BLaER1 treated with 17β-estradiol and CSF1 and Interleukin-3, amounts not matched to agents 10 nM and 100 nM (cell line): Measurements from ENCODE around the gene WNT10A.

Source experiments
- H3K27ac ChIP-seq, 11 experiments: shearing (Covaris generic); formaldehyde crosslinking; 2 replicates each; pipeline ENCODE4 v1.8.1; 2022
- H3K27me3 ChIP-seq, 11 experiments: shearing (Covaris generic); formaldehyde crosslinking; 2 replicates each; pipeline ENCODE4 v1.8.1; 2022
- H3K36me3 ChIP-seq, 11 experiments: shearing (Covaris generic); formaldehyde crosslinking; 2 replicates each; pipeline ENCODE4 v1.8.1; 2022
- H3K4me1 ChIP-seq, 10 experiments: shearing (Covaris generic); formaldehyde crosslinking; 2 replicates each; pipeline ENCODE4 v1.8.1; 2022
- H3K4me2 ChIP-seq, 11 experiments: shearing (Covaris generic); formaldehyde crosslinking; 2 replicates each; pipeline ENCODE4 v1.8.1; 2022
- H3K4me3 ChIP-seq, 10 experiments: shearing (Covaris generic); formaldehyde crosslinking; 2 replicates each; pipeline ENCODE4 v1.8.1; 2022
- H3K9ac ChIP-seq, 11 experiments: shearing (Covaris generic); formaldehyde crosslinking; 2 replicates each; pipeline ENCODE4 v1.8.1; 2022
- H3K9me3 ChIP-seq, 11 experiments: shearing (Covaris generic); formaldehyde crosslinking; replicated peaks in 1 of 11; 2 replicates each; pipeline ENCODE4 v1.8.1; 2022
- H4K20me1 ChIP-seq, 11 experiments: shearing (Covaris generic); formaldehyde crosslinking; 2 replicates each; pipeline ENCODE4 v1.8.1; 2022
- Cebpa-rat ChIP-seq, 11 experiments: shearing (Covaris generic); IDR thresholded peaks; 2 replicates each; pipeline ENCODE4 v1.8.1; 2022

Gene WNT10A

DNA sequence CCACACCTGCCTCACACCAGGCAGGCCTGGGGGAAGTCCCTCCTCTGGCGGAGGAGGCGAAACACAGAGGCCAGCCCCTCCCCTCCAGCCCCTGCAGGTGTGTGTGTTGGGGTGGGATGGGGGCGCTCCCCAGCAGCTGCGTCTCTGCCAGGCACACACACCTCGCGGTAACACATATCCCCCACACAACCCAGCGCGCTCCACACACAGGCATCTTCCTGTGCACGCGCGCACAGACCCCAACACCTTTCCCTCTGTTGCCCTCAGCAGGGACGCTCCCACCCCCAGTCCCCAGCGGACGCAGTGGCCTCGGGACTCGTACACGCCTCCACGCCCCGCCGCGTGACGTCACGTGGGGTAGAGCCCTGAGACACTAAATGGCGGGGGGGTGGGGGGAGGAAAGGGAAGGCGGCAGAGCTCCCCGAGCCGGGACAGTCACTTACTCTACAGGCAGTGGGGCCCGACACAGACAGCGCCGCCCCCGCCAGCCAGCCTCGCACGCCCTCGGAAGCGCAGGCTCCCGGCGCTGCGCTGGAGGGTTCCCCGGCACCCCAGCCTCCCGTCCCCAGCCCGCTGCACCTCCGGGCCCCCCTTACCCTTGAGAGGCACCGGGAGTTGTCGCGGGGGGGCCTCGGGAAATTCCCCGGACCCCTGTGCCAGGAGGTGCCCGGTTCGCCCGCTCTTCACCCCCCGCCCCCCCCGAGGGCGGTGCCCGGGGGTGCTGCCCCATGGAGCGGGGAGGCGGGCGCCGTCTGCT is at the start of gene WNT10A:
Gene WNT10A (plus strand): TSS at position 751 of the 757 bp plus-strand sequence. CDS start 144 bp downstream, outside the sequence.
- no peak for TF ChIP-seq Cebpa-rat (IDR thresholded peaks at IDR 0.05)
- Histone ChIP-seq H3K9me3 (no peaks in the 10 kb centered on the region), H3K4me2 (peak within 1 kb of the TSS; percentile 75 to 95 (median 87)), H3K9ac (peak within 1 kb of the TSS in 5 of 11 experiments; percentile 15 to 53 (median 37); a peak in 7 of 22 replicates), H3K27ac (no peak within 1 kb of the TSS), H3K4me3 (peak within 1 kb of the TSS; percentile 33 to 62 (median 48)), H3K27me3 (peaks cover 83 to 95% (median 88%) of the 10 kb centered on the region in 11 experiments), H3K4me1 (peaks cover 24 to 81% (median 69%) of the 10 kb centered on the region in 10 experiments), H4K20me1 (peaks cover 0 to 82% (median 56%) of the 10 kb centered on the region in 11 experiments; a peak in 17 of 22 replicates), H3K36me3 (no peaks in the 10 kb centered on the region)

DNA sequence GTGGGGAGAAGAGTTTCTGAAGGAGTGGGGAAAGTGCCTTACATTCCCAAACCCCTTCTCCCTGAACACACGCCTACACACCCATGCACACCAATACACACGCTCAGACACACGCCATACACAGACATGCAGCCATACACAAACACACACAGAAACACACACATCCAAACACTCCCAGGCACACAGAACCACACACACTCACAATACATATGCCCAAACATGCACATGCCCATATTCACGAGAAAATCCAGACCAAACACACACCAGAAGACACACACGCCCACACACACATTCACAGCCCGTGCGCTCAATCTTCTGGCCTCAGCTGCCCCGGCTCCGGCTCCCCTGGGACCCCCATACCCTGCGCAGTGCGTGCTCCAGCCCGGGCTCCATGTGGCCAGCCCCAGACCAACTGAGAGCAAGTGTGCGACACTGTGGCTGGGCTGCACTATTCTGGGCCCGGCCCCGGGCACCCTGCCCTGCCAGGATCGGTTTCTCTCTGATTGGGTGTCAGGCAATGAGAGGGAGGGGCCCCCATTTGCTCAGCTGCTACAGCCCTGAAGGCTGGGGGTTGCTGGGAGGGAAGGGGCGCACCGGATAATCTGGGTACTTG is 49.2 kb upstream of the WNT10A start, which contains the start of gene PRKAG3:
Gene PRKAG3 (minus strand): TSS at position 426 of the 613 bp plus-strand sequence.
- H4K20me1 ChIP-seq, result peaks cover 0 to 10% (median 0%) of the 10 kb centered on the region in 11 experiments; a peak in 2 of 22 replicates
- H3K27ac ChIP-seq, result no peak within 1 kb of the TSS
- H3K36me3 ChIP-seq, result no peaks in the 10 kb centered on the region
- peaks cover 0 to 7% (median 0%) of the 10 kb centered on the region in 11 experiments; a peak in 2 of 22 replicates for H3K27me3 ChIP-seq
- no peak within 1 kb of the TSS for H3K9ac ChIP-seq
- peaks cover 0 to 9% (median 0%) of the 10 kb centered on the region in 10 experiments; a peak in 4 of 20 replicates for H3K4me1 ChIP-seq
- peak within 1 kb of the TSS in 1 of 11 experiments; percentile 23; a peak in 1 of 22 replicates for H3K4me2 ChIP-seq
- TF ChIP-seq Cebpa-rat (IDR thresholded peaks at IDR 0.05), result no peak
- H3K9me3 ChIP-seq, result no peaks in the 10 kb centered on the region
- H3K4me3 ChIP-seq, result no peak within 1 kb of the TSS

DNA sequence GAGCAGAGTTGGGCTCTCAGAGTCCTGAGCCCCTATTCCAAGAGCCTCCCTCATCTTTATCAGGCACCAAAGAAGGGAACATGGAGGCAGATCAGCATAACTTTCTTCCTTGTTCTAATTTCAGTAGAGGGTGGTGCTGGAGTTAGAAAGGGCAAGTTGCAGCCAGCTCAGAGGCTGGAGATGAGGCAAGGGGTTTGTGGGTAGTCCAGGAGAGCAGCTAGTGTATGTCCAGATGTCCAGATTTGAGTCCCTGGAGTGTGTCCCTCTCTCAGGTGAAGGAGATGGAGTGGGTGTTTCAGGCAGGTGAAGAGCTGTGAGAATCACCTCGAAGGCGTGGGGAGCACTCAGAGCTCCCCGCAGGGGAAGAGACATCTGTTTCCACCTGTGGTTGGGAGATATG is 48.6 kb upstream of the WNT10A start:
- H3K27me3 ChIP-seq, result peaks cover 0 to 7% (median 0%) of the 10 kb centered on the region in 11 experiments; a peak in 2 of 22 replicates
- H3K9me3 ChIP-seq, result peaks cover 0 to 3% (median 2%) of the 10 kb centered on the region in 11 experiments; a peak in 14 of 22 replicates
- H4K20me1 ChIP-seq, result peaks cover 0 to 10% (median 0%) of the 10 kb centered on the region in 11 experiments; a peak in 2 of 22 replicates
- H3K36me3 ChIP-seq, result no peaks in the 10 kb centered on the region
- no peak overlapping the region for H3K9ac ChIP-seq
- 0 out of 20 replicates have a peak, but pooled peaks cover 0 to 8% (median 0%) of the 10 kb centered on the region in 10 experiments for H3K4me1 ChIP-seq
- H3K4me2 ChIP-seq, result no peak overlapping the region; a peak in 1 of 22 replicates
- no peak for TF ChIP-seq Cebpa-rat (IDR thresholded peaks at IDR 0.05)
- H3K27ac ChIP-seq, result no peak overlapping the region
- no peak overlapping the region for H3K4me3 ChIP-seq

DNA sequence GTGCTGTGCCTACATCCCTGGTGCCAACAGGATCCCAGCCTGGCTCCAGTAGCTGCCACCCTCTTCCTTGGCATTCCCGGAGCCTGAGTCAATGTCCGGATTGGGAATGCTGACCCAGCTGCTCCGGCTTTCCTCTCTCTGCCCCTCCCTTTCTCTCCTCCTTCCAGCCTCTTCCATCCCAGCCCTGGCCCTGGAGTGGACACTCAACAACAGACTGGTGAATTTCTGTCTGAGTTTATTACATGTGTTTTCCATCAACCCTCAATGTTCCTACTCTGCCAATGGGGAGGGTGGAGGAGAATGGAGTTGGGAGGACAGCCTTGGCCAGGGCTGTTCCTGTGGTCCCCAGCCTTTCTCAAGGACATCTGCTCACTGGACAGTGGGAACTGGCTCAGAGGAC is 48.1 kb upstream of the WNT10A start:
- Histone ChIP-seq H3K27me3 (peaks cover 0 to 7% (median 0%) of the 10 kb centered on the region in 11 experiments; a peak in 2 of 22 replicates), H3K4me2 (peak overlapping the region in 1 of 11 experiments; percentile 23; a peak in 1 of 22 replicates)

DNA sequence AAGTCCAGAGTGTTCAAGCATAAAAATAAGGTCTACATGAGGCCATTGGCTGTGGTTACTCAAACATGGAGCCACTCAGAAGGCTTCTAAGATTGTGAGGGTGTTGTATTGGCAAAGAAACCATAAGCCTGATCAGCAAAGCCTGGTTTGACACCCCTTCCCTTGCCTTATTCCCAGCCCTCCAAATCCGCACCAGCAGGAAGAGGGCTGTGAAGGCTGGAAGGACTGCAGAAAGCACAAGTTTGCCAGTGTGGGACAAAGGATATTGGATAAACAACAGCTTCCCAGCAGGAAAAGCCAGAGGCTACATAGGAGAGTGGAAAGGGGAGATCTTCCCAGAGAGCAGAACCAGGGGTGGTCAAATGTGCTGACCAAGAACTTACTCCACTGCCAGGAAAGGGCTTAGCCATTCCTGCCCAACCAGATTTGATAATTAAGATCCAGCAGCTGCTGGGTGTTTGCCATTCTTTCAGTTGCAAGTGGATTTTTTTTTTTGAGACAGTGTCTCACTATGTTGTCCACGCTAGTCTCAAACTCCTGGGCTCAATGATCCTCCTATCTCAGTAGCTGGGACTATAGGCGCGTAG is 47.5 kb upstream of the WNT10A start:
- Histone ChIP-seq H3K9me3 (peaks cover 7 to 14% (median 11%) of the 10 kb centered on the region in 11 experiments; a peak in 19 of 22 replicates), H3K27me3 (peaks cover 0 to 7% (median 0%) of the 10 kb centered on the region in 11 experiments; a peak in 3 of 22 replicates), H3K4me2 (peak overlapping the region in 1 of 11 experiments; percentile 23; a peak in 1 of 22 replicates), H3K9ac (no peak overlapping the region), H3K36me3 (no peaks in the 10 kb centered on the region), H3K4me1 (0 out of 20 replicates have a peak, but pooled peaks cover 0 to 8% (median 0%) of the 10 kb centered on the region in 10 experiments), H4K20me1 (peaks cover 0 to 5% (median 0%) of the 10 kb centered on the region in 11 experiments; a peak in 2 of 22 replicates), H3K4me3 (no peak overlapping the region), H3K27ac (no peak overlapping the region)
- no peak for TF ChIP-seq Cebpa-rat (IDR thresholded peaks at IDR 0.05)

More for the DNA sequence above, 48.1 kb upstream of the WNT10A start:
- Histone ChIP-seq H3K4me3 (no peak overlapping the region), H3K9ac (no peak overlapping the region), H3K4me1 (0 out of 20 replicates have a peak, but pooled peaks cover 0 to 8% (median 0%) of the 10 kb centered on the region in 10 experiments), H3K9me3 (peaks cover 4 to 8% (median 6%) of the 10 kb centered on the region in 11 experiments; a peak in 18 of 22 replicates), H4K20me1 (peaks cover 0 to 10% (median 0%) of the 10 kb centered on the region in 11 experiments; a peak in 2 of 22 replicates), H3K36me3 (no peaks in the 10 kb centered on the region), H3K27ac (no peak overlapping the region)
- no peak for TF ChIP-seq Cebpa-rat (IDR thresholded peaks at IDR 0.05)

DNA sequence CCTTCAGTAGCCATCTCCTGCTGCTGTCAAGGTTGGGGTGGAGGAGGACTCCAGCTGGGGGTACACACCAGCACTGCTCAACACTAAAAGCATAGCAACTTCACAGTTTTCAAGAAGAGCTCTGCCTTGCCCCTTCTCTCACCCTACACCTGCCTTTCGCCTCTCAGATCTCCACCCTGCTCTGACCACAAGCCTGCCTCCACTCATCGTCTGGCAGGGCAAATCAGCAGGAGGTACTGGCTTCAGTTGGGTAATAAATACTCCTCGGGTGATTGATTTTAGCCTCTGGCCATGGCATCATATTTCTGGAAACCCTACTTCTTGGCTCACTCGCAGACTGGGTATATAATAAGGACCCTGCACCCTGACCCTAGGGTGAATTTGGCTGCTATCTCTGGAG is 46.0 kb upstream of the WNT10A start:
- H3K27ac ChIP-seq, result no peak overlapping the region
- H3K36me3 ChIP-seq, result no peaks in the 10 kb centered on the region
- peaks cover 0 to 7% (median 0%) of the 10 kb centered on the region in 11 experiments; a peak in 4 of 22 replicates for H3K27me3 ChIP-seq
- H3K4me3 ChIP-seq, result no peak overlapping the region
- TF ChIP-seq Cebpa-rat (IDR thresholded peaks at IDR 0.05), result no peak
- no peak overlapping the region for H3K4me2 ChIP-seq
- peaks cover 0 to 5% (median 0%) of the 10 kb centered on the region in 11 experiments; a peak in 2 of 22 replicates for H4K20me1 ChIP-seq
- no peak overlapping the region for H3K9ac ChIP-seq
- peaks cover 7 to 16% (median 12%) of the 10 kb centered on the region in 11 experiments; a peak in 19 of 22 replicates for H3K9me3 ChIP-seq
- H3K4me1 ChIP-seq, result peaks cover 0 to 20% (median 0%) of the 10 kb centered on the region in 10 experiments; a peak in 4 of 20 replicates

DNA sequence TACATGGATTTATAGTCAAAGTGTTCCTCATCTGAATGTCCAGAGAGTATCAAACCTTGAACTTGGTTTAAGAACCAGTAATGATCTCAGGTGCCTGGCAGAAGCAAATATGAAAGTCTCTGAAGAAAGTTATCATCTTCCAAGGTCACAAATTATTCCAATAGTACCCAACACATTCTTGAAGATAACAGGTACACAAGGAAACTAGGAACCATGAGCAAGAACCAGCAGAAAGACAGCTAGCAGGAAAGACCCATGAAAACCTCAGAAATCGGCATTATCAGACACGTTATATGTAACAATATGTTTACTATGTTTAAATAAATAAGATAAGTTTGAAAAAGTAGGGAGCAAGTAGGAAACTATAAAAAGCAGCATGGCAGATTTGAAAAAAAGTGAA is 43.2 kb upstream of the WNT10A start:
- TF ChIP-seq Cebpa-rat (IDR thresholded peaks at IDR 0.05), result no peak
- H4K20me1 ChIP-seq, result 0 out of 22 replicates have a peak, but pooled peaks cover 0 to 2% (median 0%) of the 10 kb centered on the region in 11 experiments
- H3K4me3 ChIP-seq, result no peak overlapping the region
- no peaks in the 10 kb centered on the region for H3K36me3 ChIP-seq
- H3K27ac ChIP-seq, result no peak overlapping the region
- H3K9ac ChIP-seq, result no peak overlapping the region
- peaks cover 0 to 7% (median 0%) of the 10 kb centered on the region in 11 experiments; a peak in 4 of 22 replicates for H3K27me3 ChIP-seq
- peaks cover 0 to 23% (median 0%) of the 10 kb centered on the region in 10 experiments; a peak in 4 of 20 replicates for H3K4me1 ChIP-seq
- peaks cover 10 to 26% (median 13%) of the 10 kb centered on the region in 11 experiments; a peak in 20 of 22 replicates for H3K9me3 ChIP-seq
- H3K4me2 ChIP-seq, result no peak overlapping the region

DNA sequence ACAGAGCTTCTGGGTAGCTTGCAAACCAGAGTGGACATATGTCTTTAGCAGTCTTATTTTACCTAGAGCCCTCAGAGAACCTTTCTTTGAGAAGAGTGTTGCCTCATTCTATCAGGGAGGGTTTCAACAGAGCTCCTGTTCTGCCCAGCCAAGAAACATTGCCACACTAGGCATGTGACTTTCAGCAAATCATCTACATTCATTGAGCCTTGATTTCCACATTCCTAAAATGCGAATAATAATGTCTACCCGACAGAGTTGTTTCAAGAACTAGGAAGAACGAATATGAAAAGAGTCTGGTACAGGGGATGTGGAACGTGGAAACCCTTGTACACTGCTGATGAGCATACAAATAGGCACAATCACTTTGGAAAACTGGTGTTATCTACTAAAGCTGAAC is 41.2 kb upstream of the WNT10A start:
- Histone ChIP-seq H3K4me3 (no peak overlapping the region), H3K4me2 (peak overlapping the region in 2 of 11 experiments; percentile 56 to 74; a peak in 4 of 22 replicates), H3K4me1 (peaks cover 0 to 15% (median 0%) of the 10 kb centered on the region in 10 experiments; a peak in 4 of 20 replicates), H3K9ac (no peak overlapping the region), H3K36me3 (no peaks in the 10 kb centered on the region), H3K9me3 (peaks cover 15 to 30% (median 19%) of the 10 kb centered on the region in 11 experiments), H3K27me3 (peaks cover 0 to 7% (median 0%) of the 10 kb centered on the region in 11 experiments; a peak in 3 of 22 replicates), H4K20me1 (no peaks in the 10 kb centered on the region), H3K27ac (no peak overlapping the region)
- no peak for TF ChIP-seq Cebpa-rat (IDR thresholded peaks at IDR 0.05)
